ENCODE measurements around the gene PLA2G2D. TPM values are rescaled to one million over a fixed set of nuclear protein-coding genes. Genes with fewer than 3 reads are reported as not detected.

The PLA2G2D gene, protein sequence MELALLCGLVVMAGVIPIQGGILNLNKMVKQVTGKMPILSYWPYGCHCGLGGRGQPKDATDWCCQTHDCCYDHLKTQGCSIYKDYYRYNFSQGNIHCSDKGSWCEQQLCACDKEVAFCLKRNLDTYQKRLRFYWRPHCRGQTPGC
- total RNA-seq (ENCODE audit: low replicate concordance): not detected in 2 replicates

DNA sequence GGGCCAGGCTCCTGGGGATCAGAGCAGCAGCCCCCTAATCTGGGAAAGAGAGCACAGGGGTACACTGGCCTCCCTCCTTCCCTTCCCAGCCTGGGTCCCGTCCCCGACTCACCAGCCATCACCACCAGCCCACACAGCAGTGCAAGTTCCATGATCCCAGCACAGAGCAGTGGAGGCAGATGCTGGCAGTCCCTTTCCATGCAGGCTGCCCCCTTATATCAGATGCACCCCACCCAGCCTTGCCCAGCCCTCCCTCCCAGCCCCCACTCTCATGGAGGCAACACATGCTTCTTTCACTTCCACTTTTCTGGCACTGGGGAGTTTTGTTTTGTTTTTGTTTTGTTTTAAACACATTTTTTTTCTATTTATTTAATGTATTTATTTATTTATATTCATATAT lies at the start of gene PLA2G2D:
TSS of gene PLA2G2D (minus strand) at position 190 of the 400 bp plus-strand sequence. CDS start at position 152, 38 bp downstream.

DNA sequence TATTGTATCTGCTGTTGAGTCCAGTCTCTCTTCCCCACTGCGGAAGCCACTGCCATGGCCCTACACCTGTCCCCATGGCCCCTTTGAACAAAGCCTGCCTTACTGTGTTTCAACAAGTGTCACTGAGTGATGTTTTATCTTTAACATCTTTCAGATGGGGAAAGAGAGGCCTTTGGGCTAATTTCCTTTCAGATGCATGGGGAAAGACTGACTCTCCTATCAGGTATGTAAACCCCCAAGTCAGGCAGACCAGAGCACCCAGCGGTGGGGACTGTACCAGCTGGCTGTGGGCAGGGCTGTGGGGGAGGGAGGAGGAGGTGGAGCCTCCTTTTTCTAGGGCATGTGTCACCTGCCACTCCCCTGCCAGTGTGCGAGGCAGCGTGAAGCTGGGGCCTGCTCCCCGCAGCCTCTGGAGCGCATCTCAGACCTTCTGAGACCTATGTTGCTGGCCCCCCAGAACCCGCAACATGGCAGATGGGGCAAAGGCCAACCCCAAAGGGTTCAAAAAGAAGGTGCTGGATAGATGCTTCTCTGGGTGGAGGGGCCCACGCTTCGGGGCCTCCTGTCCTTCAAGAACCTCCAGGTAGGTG lies 19.7 kb upstream of the PLA2G2D start, which contains the start of gene PLA2G2F:
TSS of gene PLA2G2F (plus strand) at position 363 of the 590 bp plus-strand sequence. CDS start at position 468, 105 bp downstream.

DNA sequence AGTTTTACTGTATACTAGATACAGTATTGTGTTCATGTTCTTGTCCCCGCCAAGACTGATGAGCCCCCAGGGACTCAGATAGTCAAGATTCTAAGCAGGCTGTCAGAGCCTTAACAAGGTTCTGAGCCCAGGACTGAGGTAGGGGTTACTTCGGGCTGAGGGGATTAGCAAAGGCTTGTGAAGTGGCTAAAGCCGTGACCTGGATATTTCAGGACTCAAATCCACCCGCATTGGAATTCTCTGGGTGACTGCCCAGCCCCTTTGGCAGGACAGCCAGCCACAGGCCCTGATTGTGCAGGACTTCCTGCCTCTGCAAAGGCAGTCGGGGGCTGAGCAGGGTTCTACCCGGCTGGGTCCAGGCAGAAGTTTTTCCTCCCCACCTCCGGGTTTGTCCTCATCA lies 49.5 kb downstream of the PLA2G2D start, which contains the start of gene PLA2G5:
TSS of gene PLA2G5 (plus strand) at position 321 of the 400 bp plus-strand sequence. CDS start 14,637 bp downstream, outside the sequence.

Other genes starting within 250 kb of the PLA2G2D start
- 3.4 and 8.7 TPM in 2 replicates for gene OTUD3, start 237.1 kb downstream of the PLA2G2D start, total RNA-seq (ENCODE audit: low replicate concordance)
- not detected in 2 replicates for gene PLA2G2E, start 195.9 kb downstream of the PLA2G2D start, total RNA-seq (ENCODE audit: low replicate concordance)
- 1.3 TPM in 1 of 2 replicates, not detected in the other for gene PLA2G2A, start 139.9 kb downstream of the PLA2G2D start, total RNA-seq (ENCODE audit: low replicate concordance)
- gene PLA2G5, start 49.3 kb downstream of the PLA2G2D start, total RNA-seq (ENCODE audit: low replicate concordance): 1.4 and 3.0 TPM in 2 replicates
- gene PLA2G2F, start 19.8 kb upstream of the PLA2G2D start, total RNA-seq (ENCODE audit: low replicate concordance): not detected in 2 replicates
- under 0.01 TPM in 2 replicates for gene UBXN10, start 66.6 kb upstream of the PLA2G2D start, total RNA-seq (ENCODE audit: low replicate concordance)
- not detected in 2 replicates for gene PLA2G2C, start 67.0 kb upstream of the PLA2G2D start, total RNA-seq (ENCODE audit: low replicate concordance)
- gene VWA5B1, start 171.3 kb upstream of the PLA2G2D start, total RNA-seq (ENCODE audit: low replicate concordance): not detected in 2 replicates